Heart right ventricle (tissue), 16 donors: ENCODE measurements around the gene CLEC2D. TPM values are rescaled to one million over a fixed set of nuclear protein-coding genes. Genes with fewer than 3 reads are reported as not detected.

ENCODE experiments used
- ATAC-seq, 8 donors: fragments of 200-7000 bp; cut with Tn5 transposase; one replicate each; pipeline ENCODE4 v1.9.1; 2020; ENCODE audit warnings: mild to moderate bottlenecking in 8 of 8, moderate library complexity in 8 of 8, moderate number of reproducible peaks in 1 of 8
- DNase-seq, 2 donors: peaks; one replicate each; pipeline ENCODE4 v3.0.0-alpha.2; 2020
- H3K27ac ChIP-seq, 10 donors: fragments of 200-600 bp; sonication (generic) in 2 of 10; one replicate each; pipeline versions ENCODE4 v1.5.0 to v1.8.0; 2020 to 2022; ENCODE audit warnings: mild to moderate bottlenecking in 3 of 10
- H3K27me3 ChIP-seq, 7 donors: fragments of 200-600 bp; one replicate each; pipeline ENCODE4 v1.8.0; 2021 to 2022; ENCODE audit warnings: mild to moderate bottlenecking in 2 of 7
- H3K36me3 ChIP-seq, 9 donors: fragments of 200-600 bp; sonication (generic) in 1 of 9; one replicate each; pipeline versions ENCODE4 v1.5.0 to v1.8.0; 2020 to 2022; ENCODE audit warnings: mild to moderate bottlenecking in 2 of 9
- H3K4me1 ChIP-seq, 9 donors: fragments of 200-600 bp; sonication (generic) in 1 of 9; one replicate each; pipeline versions ENCODE4 v1.5.0 to v1.8.0; 2020 to 2022; ENCODE audit warnings: mild to moderate bottlenecking in 4 of 9
- H3K4me3 ChIP-seq, 10 donors: fragments of 200-600 bp; sonication (generic) in 2 of 10; one replicate each; pipeline versions ENCODE4 v1.5.0 to v1.8.0; 2020 to 2022; ENCODE audit warnings: mild to moderate bottlenecking in 7 of 10, moderate library complexity in 2 of 10
- H3K9me3 ChIP-seq, 11 donors: fragments of 200-600 bp in 10 of 11; sonication (generic) in 2 of 11; one replicate each; pipeline versions ENCODE4 v1.5.0 to v1.8.0; 2013 to 2022; ENCODE audit warnings: mild to moderate bottlenecking in 2 of 11, control low read depth in 1 of 11, moderate library complexity in 1 of 11
- WGBS, 2 donors: extraction: QIAGEN DNeasy Blood & Tissue Kit; methylation state at CpG; one replicate each; pipeline ENCODE4 v1.1.7; 2013; ENCODE audit warnings: inconsistent platforms in 1 of 2; 5-methylcytosine and 5-hydroxymethylcytosine counted together
- intact Hi-C, 10 donors: fragments of 100-400 bp; cut with DNase I; formaldehyde crosslinking; loops; one replicate each; pipeline versions ENCODE4 v1.11.1 to v1.14.2; 2022
- polyA plus RNA-seq, 2 donors: library from polyadenylated mRNA; stranded (reverse); fragments of 200-250 nt; gene quantifications; one replicate each; pipeline ENCODE4 v1.2.3, GENCODE V29; 2013
- total RNA-seq, 10 donors: library from RNA; stranded (reverse); fragmentation: NEBNext Ultra II Directional in 3 of 10; extraction: Animal tissue kit (Norgen Biotek cat#: 25700) in 3 of 10; gene quantifications; one replicate each; pipeline versions ENCODE4 v1.2.1 to v1.2.4, GENCODE V29; 2021 to 2023
- TF ChIP-seq, protein P1 (sequence below), 9 donors: fragments of 200-600 bp; sonication (generic) in 2 of 9; IDR thresholded peaks; one replicate each; pipeline versions ENCODE4 v1.5.0 to v1.8.0; 2021 to 2022; ENCODE audit warnings: antibody characterized with exemption in 9 of 9, mild to moderate bottlenecking in 5 of 9, moderate library complexity in 1 of 9
- donor health status: Arrhythmogenic right ventricular cardiomyopathy.
- donor health status: ischemic (EF 13 %, LVEDD 7.1; RV severe dilation, severe dysfunction).
- donor health status: healthy with polysubstance abuse.
- donor health status: DM: no; HTN: yes; CAD: no.
- donor health status: DM: no; HTN: no; CAD: no.
- donor health status: ischemic (EF 25% LVEDD 6.9; RV normal size, moderate dysfunction).
- donor health status: ischemic (EF 25% LVEDD 5.7; RV mildly dilated, moderate dysfunction).
- donor health status: healthy.
- donor health status: DM: yes; HTN: yes; CAD: no.
- donor health status: Ischemic cardiomyopathy.
- donor health status: ischemic (EF 35%, LVEDD 5.7; RV mildly dilated, moderate dysfunction).
- donor health status: nonischemic (EF 11% LVEDD 7.7; RV severe dilation, severe dysfunction).
- donor health status: DM: yes; HTN: yes; CAD: no.
- donor health status: PGD.
- donor health status: ischemic (EF 29% LVEDD 5.4; RV normal size, mild dysfunction).
- donor health status: nonischemic (EF 23%, LVEDD 6.1; RV moderate dilation, normal function).

CLEC2D gene
- total and polyA plus RNA-seq, 12 donors = 1.2 to 15.6 (median 3.2) TPM

GRCh38 chr12:9649532-9649940 is 20.0 kb upstream of the CLEC2D start:
- H3K27ac ChIP-seq = peak overlapping the region; percentile 42 to 96 (median 92)
- 24 to 39% methylated on average over 5 of the region's 5 CpGs for WGBS, 2 donors
- H3K4me3 ChIP-seq = peak overlapping the region; percentile 52 to 82 (median 70)
- H3K27me3 ChIP-seq = no peaks in the 10 kb centered on the region
- intact Hi-C loops = loop anchor here in 2 of 10 donors (5.0 kb wide), 2 partner anchors 43 to 53 kb away; no protein-coding TSS in a partner anchor
- DNase-seq = no peak
- ATAC-seq = no peak
- H3K36me3 ChIP-seq = peaks cover 0 to 17% (median 3%) of the 10 kb centered on the region in 9 donors
- H3K9me3 ChIP-seq = peaks cover 0 to 4% (median 0%) of the 10 kb centered on the region in 11 donors
- peaks cover 2 to 41% (median 27%) of the 10 kb centered on the region in 9 donors for H3K4me1 ChIP-seq
- TF ChIP-seq, protein P1, sequence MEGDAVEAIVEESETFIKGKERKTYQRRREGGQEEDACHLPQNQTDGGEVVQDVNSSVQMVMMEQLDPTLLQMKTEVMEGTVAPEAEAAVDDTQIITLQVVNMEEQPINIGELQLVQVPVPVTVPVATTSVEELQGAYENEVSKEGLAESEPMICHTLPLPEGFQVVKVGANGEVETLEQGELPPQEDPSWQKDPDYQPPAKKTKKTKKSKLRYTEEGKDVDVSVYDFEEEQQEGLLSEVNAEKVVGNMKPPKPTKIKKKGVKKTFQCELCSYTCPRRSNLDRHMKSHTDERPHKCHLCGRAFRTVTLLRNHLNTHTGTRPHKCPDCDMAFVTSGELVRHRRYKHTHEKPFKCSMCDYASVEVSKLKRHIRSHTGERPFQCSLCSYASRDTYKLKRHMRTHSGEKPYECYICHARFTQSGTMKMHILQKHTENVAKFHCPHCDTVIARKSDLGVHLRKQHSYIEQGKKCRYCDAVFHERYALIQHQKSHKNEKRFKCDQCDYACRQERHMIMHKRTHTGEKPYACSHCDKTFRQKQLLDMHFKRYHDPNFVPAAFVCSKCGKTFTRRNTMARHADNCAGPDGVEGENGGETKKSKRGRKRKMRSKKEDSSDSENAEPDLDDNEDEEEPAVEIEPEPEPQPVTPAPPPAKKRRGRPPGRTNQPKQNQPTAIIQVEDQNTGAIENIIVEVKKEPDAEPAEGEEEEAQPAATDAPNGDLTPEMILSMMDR (IDR thresholded peaks at IDR 0.05) = no peak

DNA sequence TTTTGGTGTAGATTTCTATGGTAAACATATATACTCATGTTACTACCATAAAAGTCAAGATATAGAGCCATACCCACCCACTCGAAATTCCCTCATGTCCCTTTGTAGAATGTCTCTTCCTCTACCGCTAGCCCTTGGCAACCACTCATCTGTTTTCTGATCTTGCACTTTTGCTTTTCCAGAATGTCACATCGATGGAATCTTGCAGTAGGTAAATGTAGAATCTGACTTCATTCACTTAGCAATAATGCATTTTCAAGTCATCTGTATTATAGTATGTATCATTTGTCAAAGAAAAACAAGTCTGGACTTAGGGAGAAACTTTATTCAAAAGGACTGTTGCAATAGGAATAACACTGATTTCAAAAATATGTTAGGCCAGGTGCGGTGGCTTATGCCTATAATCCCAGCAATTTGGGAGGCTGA is 19.3 kb upstream of the CLEC2D start:
- ATAC-seq (no peak), DNase-seq (no peak)
- TF ChIP-seq, protein P1 (IDR thresholded peaks at IDR 0.05) = no peak
- peaks cover 2 to 41% (median 27%) of the 10 kb centered on the region in 9 donors for H3K4me1 ChIP-seq
- peak overlapping the region; percentile 52 to 82 (median 70) for H3K4me3 ChIP-seq
- H3K9me3 ChIP-seq = peaks cover 0 to 4% (median 0%) of the 10 kb centered on the region in 11 donors
- WGBS, 2 donors = 31 to 42% methylated on average over 4 of the region's 4 CpGs
- peaks cover 0 to 23% (median 6%) of the 10 kb centered on the region in 9 donors for H3K36me3 ChIP-seq
- H3K27ac ChIP-seq = peak overlapping the region; percentile 42 to 96 (median 92)
- no peaks in the 10 kb centered on the region for H3K27me3 ChIP-seq
- intact Hi-C loops = loop anchor here in 2 of 10 donors (2.0 to 10.0 kb wide), 3 partner anchors 51 to 215 kb away; partner anchors contain the start of gene CLEC2B (in 1 of the 2)

DNA sequence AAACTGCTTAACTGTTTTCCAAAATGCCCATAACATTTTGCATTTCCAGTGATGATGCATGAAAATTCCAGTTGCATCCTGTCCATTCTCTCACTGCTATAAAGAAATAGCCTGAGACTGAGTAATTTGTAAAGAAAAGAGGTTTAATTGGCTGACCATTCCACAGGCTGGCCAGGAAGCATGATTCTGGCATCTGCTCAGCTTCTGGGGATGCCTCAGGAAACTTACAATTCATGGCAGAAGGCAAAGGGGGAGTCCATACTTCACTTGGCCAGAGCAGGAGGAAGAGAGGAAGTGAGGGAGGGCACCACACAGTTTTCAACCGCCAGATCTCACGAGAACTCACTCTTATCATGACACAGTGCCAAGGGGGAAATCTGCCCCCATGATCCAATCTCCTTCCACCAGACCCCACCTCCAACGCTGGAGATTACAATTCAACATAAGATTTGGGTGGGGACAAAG is 18.2 kb upstream of the CLEC2D start:
- DNase-seq = no peak
- H3K27ac ChIP-seq = peak overlapping the region in 9 of 10 donors; percentile 83 to 96 (median 93)
- WGBS, 2 donors = 48 to 52% methylated on average over 3 of the region's 3 CpGs
- no peaks in the 10 kb centered on the region for H3K27me3 ChIP-seq
- H3K9me3 ChIP-seq = peaks cover 0 to 4% (median 0%) of the 10 kb centered on the region in 11 donors
- TF ChIP-seq, protein P1 (IDR thresholded peaks at IDR 0.05) = no peak
- peaks cover 2 to 41% (median 27%) of the 10 kb centered on the region in 9 donors for H3K4me1 ChIP-seq
- peak overlapping the region in 2 of 10 donors; percentile 66 to 67 for H3K4me3 ChIP-seq
- peaks cover 0 to 34% (median 6%) of the 10 kb centered on the region in 9 donors for H3K36me3 ChIP-seq
- ATAC-seq = no peak
- intact Hi-C loops = loop anchor here in 2 of 10 donors (2.0 to 10.0 kb wide), 3 partner anchors 50 to 214 kb away; partner anchors contain the start of gene CLEC2B (in 1 of the 2)

GRCh38 chr12:9660046-9660445 is 9.5 kb upstream of the CLEC2D start:
- no peak for DNase-seq
- WGBS, 2 donors = 81 to 84% methylated on average over 1 of the region's 1 CpG
- no peaks in the 10 kb centered on the region for H3K9me3 ChIP-seq
- intact Hi-C loops = no loop called here
- TF ChIP-seq, protein P1 (IDR thresholded peaks at IDR 0.05) = no peak
- no peak for ATAC-seq
- peaks cover 0 to 7% (median 0%) of the 10 kb centered on the region in 9 donors for H3K4me1 ChIP-seq
- no peak overlapping the region for H3K27ac ChIP-seq
- peaks cover 0 to 100% (median 22%) of the 10 kb centered on the region in 9 donors for H3K36me3 ChIP-seq
- H3K27me3 ChIP-seq = no peaks in the 10 kb centered on the region
- no peak overlapping the region for H3K4me3 ChIP-seq
